ENCODE results near the gene KRTCAP2. TPM values are rescaled to one million over a fixed set of nuclear protein-coding genes. Genes with fewer than 3 reads are reported as not detected.
"Not testable (repeated sequence)": the region's sequence is repeated elsewhere in the genome, so short reads cannot be mapped to it uniquely, and the experiment has no call there.

Gene KRTCAP2
- polyA plus RNA-seq, 3 donors, result 157 to 256 (median 247) TPM

DNA sequence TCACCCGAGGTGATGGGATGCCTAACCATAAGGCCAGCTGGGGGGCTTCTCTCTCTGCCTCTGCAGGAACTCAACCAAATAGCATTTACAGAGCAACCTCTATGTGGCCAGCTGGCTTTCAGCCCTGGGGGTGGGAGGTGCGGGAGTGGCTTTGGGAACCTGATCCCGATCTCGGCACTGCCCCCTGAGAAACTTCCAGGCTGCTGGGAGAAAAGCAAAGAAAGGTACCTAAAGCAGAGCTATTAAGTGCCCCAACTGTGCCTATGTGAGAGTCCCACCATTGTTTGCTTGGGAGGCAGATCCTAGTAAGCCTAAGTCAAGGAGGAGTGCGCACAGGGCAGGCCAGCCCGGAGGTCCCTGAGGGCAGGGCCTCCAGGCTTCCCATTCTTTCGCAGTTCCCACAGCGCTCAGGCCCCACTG lies 7.0 kb downstream of the KRTCAP2 start:
- H3K9me3 ChIP-seq (replicated peaks in 1 of 2; ENCODE audit: control insufficient read depth in 1 of 2, insufficient read depth in 1 of 2, low read length in 2 of 2), result no peaks in the 10 kb centered on the region
- peaks cover 16 to 23% (median 22%) of the 10 kb centered on the region in 3 donors for H3K27me3 Mint-ChIP-seq (ENCODE audit: low read depth in 3 of 3)
- H4K20me1 ChIP-seq (ENCODE audit: insufficient read depth, low read length), result no peaks in the 10 kb centered on the region
- TF ChIP-seq, protein P1, sequence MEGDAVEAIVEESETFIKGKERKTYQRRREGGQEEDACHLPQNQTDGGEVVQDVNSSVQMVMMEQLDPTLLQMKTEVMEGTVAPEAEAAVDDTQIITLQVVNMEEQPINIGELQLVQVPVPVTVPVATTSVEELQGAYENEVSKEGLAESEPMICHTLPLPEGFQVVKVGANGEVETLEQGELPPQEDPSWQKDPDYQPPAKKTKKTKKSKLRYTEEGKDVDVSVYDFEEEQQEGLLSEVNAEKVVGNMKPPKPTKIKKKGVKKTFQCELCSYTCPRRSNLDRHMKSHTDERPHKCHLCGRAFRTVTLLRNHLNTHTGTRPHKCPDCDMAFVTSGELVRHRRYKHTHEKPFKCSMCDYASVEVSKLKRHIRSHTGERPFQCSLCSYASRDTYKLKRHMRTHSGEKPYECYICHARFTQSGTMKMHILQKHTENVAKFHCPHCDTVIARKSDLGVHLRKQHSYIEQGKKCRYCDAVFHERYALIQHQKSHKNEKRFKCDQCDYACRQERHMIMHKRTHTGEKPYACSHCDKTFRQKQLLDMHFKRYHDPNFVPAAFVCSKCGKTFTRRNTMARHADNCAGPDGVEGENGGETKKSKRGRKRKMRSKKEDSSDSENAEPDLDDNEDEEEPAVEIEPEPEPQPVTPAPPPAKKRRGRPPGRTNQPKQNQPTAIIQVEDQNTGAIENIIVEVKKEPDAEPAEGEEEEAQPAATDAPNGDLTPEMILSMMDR (IDR thresholded peaks at IDR 0.05), result no peak
- peak overlapping the region in 1 of 2 donors; percentile 37 for H3K4me3 Mint-ChIP-seq
- H3K36me3 Mint-ChIP-seq, result peaks cover 16 to 24% of the 10 kb centered on the region in 2 donors
- H3K4me3 ChIP-seq (replicated peaks in 1 of 3; ENCODE audit: low read depth in 2 of 3, low read length in 3 of 3), result no peak overlapping the region
- peaks cover 19% of the 10 kb centered on the region for H3K4me1 Mint-ChIP-seq
- H3K36me3 ChIP-seq (replicated peaks in 1 of 2; ENCODE audit: control insufficient read depth in 1 of 2, insufficient read depth in 2 of 2, low read length in 2 of 2), result peaks cover 14 to 19% of the 10 kb centered on the region in 2 donors
- peaks cover 0 to 11% (median 6%) of the 10 kb centered on the region in 7 donors for H3K9me3 Mint-ChIP-seq
- no peak overlapping the region for H3K27ac Mint-ChIP-seq
- H3K27ac ChIP-seq (ENCODE audit: low read depth in 1 of 2, low read length in 2 of 2), result no peak overlapping the region
- peaks cover 14 to 17% of the 10 kb centered on the region in 2 donors for H3K4me1 ChIP-seq (ENCODE audit: control insufficient read depth in 1 of 2, insufficient read depth in 2 of 2, low read length in 2 of 2)
- no peaks in the 10 kb centered on the region for H3K79me2 ChIP-seq (ENCODE audit: insufficient read depth, low read length)
- intact Hi-C loops (cut with micrococcal nuclease), result loop anchor here in 1 of 2 donors (2.0 to 5.0 kb wide), 2 partner anchors 39 to 73 kb away; partner anchors contain the start of gene EFNA1
- WGBS (ENCODE audit: insufficient coverage), result 15% methylated on average over 7 of the region's 8 CpGs
- peaks cover 0 to 15% of the 10 kb centered on the region in 2 donors for H3K27me3 ChIP-seq (ENCODE audit: control insufficient read depth in 2 of 2, insufficient read depth in 2 of 2, low read length in 2 of 2)
- H2AFZ ChIP-seq (ENCODE audit: insufficient read depth, low read depth, low read length, poor library complexity, severe bottlenecking), result no peak overlapping the region
- no peak overlapping the region for H3K4me2 ChIP-seq (replicated peaks; ENCODE audit: extremely low read depth, low read length, poor library complexity, severe bottlenecking)
- DNase-seq, result no peak
- no peak overlapping the region for H3K9ac ChIP-seq (ENCODE audit: insufficient read depth, low read length, poor library complexity, severe bottlenecking)

DNA sequence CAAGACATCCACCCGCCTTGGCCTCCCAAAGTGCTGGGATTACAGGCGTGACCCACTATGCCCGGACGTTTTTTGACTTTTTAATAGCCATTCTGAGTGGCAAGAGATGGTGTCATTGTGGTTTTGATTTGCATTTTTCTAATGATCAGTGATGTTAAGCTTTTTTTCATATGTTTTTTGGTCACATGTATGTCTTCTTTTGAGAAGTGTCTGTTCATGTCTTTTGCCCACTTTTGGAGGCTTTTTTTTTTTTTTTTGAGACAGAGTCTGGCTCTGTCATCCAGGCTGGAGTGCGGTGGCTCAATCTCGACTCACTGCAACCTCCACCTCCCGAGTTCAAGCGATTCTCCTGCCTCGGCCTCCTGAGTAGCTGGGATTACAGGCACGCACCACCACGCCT lies 8.5 kb downstream of the KRTCAP2 start:
- intact Hi-C loops (cut with micrococcal nuclease), result loop anchor here (5.0 kb wide), 1 partner anchor 37 kb away; the partner anchor contains the start of gene EFNA1 (in 2 of the 2)
- not testable (repeated sequence) for H3K4me3 ChIP-seq (replicated peaks in 1 of 3; ENCODE audit: low read depth in 2 of 3, low read length in 3 of 3); DNase-seq; H3K4me2 ChIP-seq (replicated peaks; ENCODE audit: extremely low read depth, low read length, poor library complexity, severe bottlenecking); H3K27ac ChIP-seq (ENCODE audit: low read depth in 1 of 2, low read length in 2 of 2); H3K79me2 ChIP-seq (ENCODE audit: insufficient read depth, low read length); H3K9ac ChIP-seq (ENCODE audit: insufficient read depth, low read length, poor library complexity, severe bottlenecking); H3K4me3 Mint-ChIP-seq; H3K36me3 ChIP-seq (replicated peaks in 1 of 2; ENCODE audit: control insufficient read depth in 1 of 2, insufficient read depth in 2 of 2, low read length in 2 of 2); H4K20me1 ChIP-seq (ENCODE audit: insufficient read depth, low read length); H3K27ac Mint-ChIP-seq; H3K9me3 ChIP-seq (replicated peaks in 1 of 2; ENCODE audit: control insufficient read depth in 1 of 2, insufficient read depth in 1 of 2, low read length in 2 of 2); H2AFZ ChIP-seq (ENCODE audit: insufficient read depth, low read depth, low read length, poor library complexity, severe bottlenecking)
- peaks cover 23% of the 10 kb centered on the region for H3K4me1 Mint-ChIP-seq
- peaks cover 7 to 11% of the 10 kb centered on the region in 2 donors for H3K36me3 Mint-ChIP-seq
- peaks cover 16 to 23% (median 22%) of the 10 kb centered on the region in 3 donors for H3K27me3 Mint-ChIP-seq (ENCODE audit: low read depth in 3 of 3)
- H3K4me1 ChIP-seq (ENCODE audit: control insufficient read depth in 1 of 2, insufficient read depth in 2 of 2, low read length in 2 of 2), result peaks cover 14 to 17% of the 10 kb centered on the region in 2 donors
- H3K9me3 Mint-ChIP-seq, result peaks cover 0 to 11% (median 6%) of the 10 kb centered on the region in 7 donors
- H3K27me3 ChIP-seq (ENCODE audit: control insufficient read depth in 2 of 2, insufficient read depth in 2 of 2, low read length in 2 of 2), result peaks cover 0 to 15% of the 10 kb centered on the region in 2 donors
- whole genome bisulfite sequencing (ENCODE audit: insufficient coverage), result 100% methylated on average over 2 of the region's 11 CpGs

DNA sequence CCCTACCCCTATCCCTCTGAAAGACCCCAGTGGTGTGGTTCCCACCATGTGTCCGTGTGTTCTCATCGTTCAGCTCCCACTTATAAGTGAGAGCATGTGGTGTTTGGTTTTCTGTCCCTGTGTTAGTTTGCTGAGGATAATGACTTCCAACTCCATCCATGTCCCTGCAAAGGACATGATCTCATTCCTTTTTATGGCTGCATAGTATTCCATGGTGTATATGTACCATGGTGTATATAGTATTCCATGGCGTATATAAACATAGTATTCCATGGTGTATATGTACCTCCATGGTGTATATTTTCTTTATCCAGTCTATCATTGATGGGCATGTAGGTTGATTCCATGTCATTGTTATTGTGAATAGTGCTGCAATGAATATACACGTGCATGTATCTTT lies 9.3 kb downstream of the KRTCAP2 start:
- not testable (repeated sequence) for H3K9me3 ChIP-seq (replicated peaks in 1 of 2; ENCODE audit: control insufficient read depth in 1 of 2, insufficient read depth in 1 of 2, low read length in 2 of 2); H3K27ac ChIP-seq (ENCODE audit: low read depth in 1 of 2, low read length in 2 of 2); DNase-seq; H3K79me2 ChIP-seq (ENCODE audit: insufficient read depth, low read length); H3K4me3 ChIP-seq (replicated peaks in 1 of 3; ENCODE audit: low read depth in 2 of 3, low read length in 3 of 3); H3K36me3 ChIP-seq (replicated peaks in 1 of 2; ENCODE audit: control insufficient read depth in 1 of 2, insufficient read depth in 2 of 2, low read length in 2 of 2); H3K4me2 ChIP-seq (replicated peaks; ENCODE audit: extremely low read depth, low read length, poor library complexity, severe bottlenecking); H2AFZ ChIP-seq (ENCODE audit: insufficient read depth, low read depth, low read length, poor library complexity, severe bottlenecking); H3K36me3 Mint-ChIP-seq; H3K27ac Mint-ChIP-seq; H4K20me1 ChIP-seq (ENCODE audit: insufficient read depth, low read length); H3K4me3 Mint-ChIP-seq; H3K9ac ChIP-seq (ENCODE audit: insufficient read depth, low read length, poor library complexity, severe bottlenecking)
- no CpG with 5 or more reads among the region's 4 CpGs for WGBS (ENCODE audit: insufficient coverage)
- intact Hi-C loops (cut with micrococcal nuclease), result loop anchor here in 1 of 2 donors (5.0 kb wide), 1 partner anchor 36 kb away; the partner anchor contains the start of gene EFNA1
- peaks cover 16 to 23% (median 22%) of the 10 kb centered on the region in 3 donors for H3K27me3 Mint-ChIP-seq (ENCODE audit: low read depth in 3 of 3)
- Histone ChIP-seq H3K27me3 (ENCODE audit: control insufficient read depth in 2 of 2, insufficient read depth in 2 of 2, low read length in 2 of 2) (peaks cover 0 to 15% of the 10 kb centered on the region in 2 donors), H3K4me1 (ENCODE audit: control insufficient read depth in 1 of 2, insufficient read depth in 2 of 2, low read length in 2 of 2) (peaks cover 14 to 17% of the 10 kb centered on the region in 2 donors)
- peaks cover 23% of the 10 kb centered on the region for H3K4me1 Mint-ChIP-seq
- peaks cover 0 to 11% (median 6%) of the 10 kb centered on the region in 7 donors for H3K9me3 Mint-ChIP-seq

DNA sequence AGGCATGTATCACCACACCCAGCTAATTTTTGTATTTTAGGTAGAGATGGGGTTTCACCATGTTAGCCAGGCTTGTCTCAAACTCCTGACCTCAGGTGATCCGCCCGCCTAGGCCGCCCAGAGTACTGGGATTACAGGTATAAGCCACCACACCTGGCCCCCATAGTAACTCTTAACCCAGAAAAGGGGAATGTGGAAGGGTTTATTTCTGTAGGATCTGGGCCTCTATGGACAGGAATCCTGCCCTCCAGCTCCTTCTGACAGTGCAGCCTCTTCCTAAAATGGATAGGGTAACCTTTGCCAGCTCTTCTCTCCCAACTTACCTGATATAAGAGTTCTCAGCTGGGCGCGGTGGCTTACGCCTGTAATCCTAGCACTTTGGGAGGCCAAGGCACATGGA lies 10.5 kb downstream of the KRTCAP2 start:
- not testable (repeated sequence) for H3K27ac Mint-ChIP-seq; H3K79me2 ChIP-seq (ENCODE audit: insufficient read depth, low read length); H3K9ac ChIP-seq (ENCODE audit: insufficient read depth, low read length, poor library complexity, severe bottlenecking); H3K4me3 Mint-ChIP-seq; H3K27ac ChIP-seq (ENCODE audit: low read depth in 1 of 2, low read length in 2 of 2); DNase-seq; H2AFZ ChIP-seq (ENCODE audit: insufficient read depth, low read depth, low read length, poor library complexity, severe bottlenecking); H3K4me3 ChIP-seq (replicated peaks in 1 of 3; ENCODE audit: low read depth in 2 of 3, low read length in 3 of 3); H3K4me2 ChIP-seq (replicated peaks; ENCODE audit: extremely low read depth, low read length, poor library complexity, severe bottlenecking); H3K36me3 ChIP-seq (replicated peaks in 1 of 2; ENCODE audit: control insufficient read depth in 1 of 2, insufficient read depth in 2 of 2, low read length in 2 of 2); H4K20me1 ChIP-seq (ENCODE audit: insufficient read depth, low read length); H3K36me3 Mint-ChIP-seq; H3K9me3 ChIP-seq (replicated peaks in 1 of 2; ENCODE audit: control insufficient read depth in 1 of 2, insufficient read depth in 1 of 2, low read length in 2 of 2)
- H3K27me3 Mint-ChIP-seq (ENCODE audit: low read depth in 3 of 3), result peaks cover 15 to 21% (median 20%) of the 10 kb centered on the region in 3 donors
- intact Hi-C loops (cut with micrococcal nuclease), result loop anchor here in 1 of 2 donors (5.0 kb wide), 1 partner anchor 35 kb away; the partner anchor contains the start of gene EFNA1
- WGBS (ENCODE audit: insufficient coverage), result 97% methylated on average over 3 of the region's 6 CpGs
- Histone ChIP-seq H3K4me1 (ENCODE audit: control insufficient read depth in 1 of 2, insufficient read depth in 2 of 2, low read length in 2 of 2) (peaks cover 10 to 14% of the 10 kb centered on the region in 2 donors), H3K27me3 (ENCODE audit: control insufficient read depth in 2 of 2, insufficient read depth in 2 of 2, low read length in 2 of 2) (peaks cover 0 to 15% of the 10 kb centered on the region in 2 donors)
- H3K9me3 Mint-ChIP-seq, result peaks cover 0 to 11% (median 6%) of the 10 kb centered on the region in 7 donors
- H3K4me1 Mint-ChIP-seq, result peaks cover 18% of the 10 kb centered on the region

All from CD14-positive monocyte (primary cell).